Fibroblast of the aortic adventitia (primary cell): Measurements from ENCODE around the gene TMEM255B. TPM values are rescaled to one million over a fixed set of nuclear protein-coding genes. Genes with fewer than 3 reads are reported as not detected.
"Not testable (repeated sequence)": the region's sequence is repeated elsewhere in the genome, so short reads cannot be mapped to it uniquely, and the experiment has no call there.

Experiments used
- DNase-seq: peaks from one replicate; pipeline ENCODE4 v3.0.0-alpha.2; 2010; ENCODE audit warnings: low read depth
- H3K4me3 ChIP-seq: 2 replicates; pipeline ENCODE4 v1.5.1; 2011; ENCODE audit warnings: low read depth, mild to moderate bottlenecking, control low read depth, low read length, moderate library complexity
- CTCF ChIP-seq: IDR thresholded peaks from 2 replicates; pipeline ENCODE4 v1.5.1; 2011; ENCODE audit warnings: mild to moderate bottlenecking, low read length, control low read depth, inconsistent platforms; ENCODE audit not compliant: insufficient read depth
- total RNA-seq: library from RNA; depleted of rRNA; stranded (reverse); fragments of >200 nt; gene quantifications from 2 replicates; pipeline ENCODE4 v1.2.3, GENCODE V29; 2012; ENCODE audit warnings: low replicate concordance

Gene TMEM255B
- total RNA-seq, 1 donor = not detected

- DNase-seq = no peak
- no peak for TF ChIP-seq CTCF
- no peak overlapping the region for H3K4me3 ChIP-seq
These were observed 25.6 kb downstream of the TMEM255B start for GRCh38 chr13:113784645-113785024.

GRCh38 chr13:113785051-113786010, 26.3 kb downstream of the TMEM255B start:
- DNase-seq = peak; percentile 48
- H3K4me3 ChIP-seq = no peak overlapping the region
- TF ChIP-seq CTCF = no peak

- no peak overlapping the region for H3K4me3 ChIP-seq
- no peak for TF ChIP-seq CTCF
- peak; percentile 36 for DNase-seq
These were observed 27.3 kb downstream of the TMEM255B start for GRCh38 chr13:113786262-113786841.

GRCh38 chr13:113787694-113788093, 28.7 kb downstream of the TMEM255B start:
- DNase-seq = no peak
- TF ChIP-seq CTCF = no peak
- no peak overlapping the region for H3K4me3 ChIP-seq

GRCh38 chr13:113788413-113789135, 29.5 kb downstream of the TMEM255B start:
- no peak overlapping the region for H3K4me3 ChIP-seq
- TF ChIP-seq CTCF = no peak
- no peak for DNase-seq

- H3K4me3 ChIP-seq = no peak overlapping the region
- DNase-seq = no peak
- no peak for TF ChIP-seq CTCF
These were observed 30.1 kb downstream of the TMEM255B start for GRCh38 chr13:113789167-113789566.

GRCh38 chr13:113789931-113790330, 30.9 kb downstream of the TMEM255B start:
- not testable (repeated sequence) for DNase-seq, H3K4me3 ChIP-seq
